Transverse colon (tissue), 4 donors: Measurements from ENCODE around the gene COL13A1. TPM values are rescaled to one million over a fixed set of nuclear protein-coding genes. Genes with fewer than 3 reads are reported as not detected.

ENCODE experiments used
- DNase-seq: peaks from one replicate; pipeline ENCODE4 v3.0.0-alpha.2; 2019
- H3K27ac ChIP-seq, 4 donors: fragments of 200-600 bp; sonication (generic); 2 replicates each; pipeline ENCODE4 v1.5.1; 2016 to 2018; ENCODE audit warnings: inconsistent platforms in 4 of 4
- H3K27me3 ChIP-seq: fragments of 200-600 bp; sonication (generic); 2 replicates; pipeline ENCODE4 v1.5.1; 2017; ENCODE audit warnings: inconsistent platforms
- H3K36me3 ChIP-seq, 4 donors: fragments of 200-600 bp; sonication (generic); 2 replicates each; pipeline ENCODE4 v1.5.1; 2017 to 2019; ENCODE audit warnings: inconsistent platforms in 4 of 4
- H3K4me1 ChIP-seq, 4 donors: fragments of 200-600 bp; sonication (generic); 2 replicates each; pipeline ENCODE4 v1.5.1; 2017 to 2020; ENCODE audit warnings: inconsistent platforms in 4 of 4
- H3K4me3 ChIP-seq, 4 donors: fragments of 200-600 bp; sonication (generic); 1 replicate in 1 of 4; 2 replicates in 3 of 4; pipeline versions ENCODE4 v1.5.1 to v1.6.1; 2017 to 2019; ENCODE audit warnings: inconsistent platforms in 4 of 4
- H3K9me3 ChIP-seq, 2 donors: fragments of 200-600 bp; sonication (generic); 2 replicates each; pipeline ENCODE4 v1.5.1; 2017 to 2019; ENCODE audit warnings: inconsistent platforms in 2 of 2
- CTCF ChIP-seq, 5 experiments: fragments of 200-600 bp in 3 of 5; fragments of 450-650 bp in 2 of 5; sonication (generic) in 3 of 5; IDR thresholded peaks; 1 replicate in 2 of 5; 2 replicates in 3 of 5; pipeline ENCODE4 v1.5.1; 2016 to 2017; ENCODE audit warnings: antibody characterized with exemption in 5 of 5, inconsistent platforms in 3 of 5, mild to moderate bottlenecking in 2 of 5, moderate library complexity in 1 of 5
- EP300 ChIP-seq: sonication (generic); formaldehyde crosslinking; IDR thresholded peaks from one replicate; pipeline ENCODE4 v1.6.1; 2017; ENCODE audit warnings: antibody characterized with exemption, low read depth
- POLR2A ChIP-seq: fragments of 450-650 bp; IDR thresholded peaks from one replicate; pipeline ENCODE4 v1.6.1; 2016; ENCODE audit warnings: antibody characterized with exemption, mild to moderate bottlenecking, moderate library complexity
- POLR2AphosphoS5 ChIP-seq, 3 donors: sonication (generic); formaldehyde crosslinking; IDR thresholded peaks; one replicate each; pipeline ENCODE4 v1.6.1; 2016; ENCODE audit warnings: antibody characterized with exemption in 3 of 3
- WGBS, 2 donors: methylation state at CpG; one replicate each; pipeline ENCODE4 v1.1.5; 2018; ENCODE audit warnings: low coverage in 1 of 2; 5-methylcytosine and 5-hydroxymethylcytosine counted together
- in situ Hi-C, 4 donors: fragments of 200-750 bp; cut with MboI; loops; one replicate each; pipeline versions ENCODE4 v1.15.0 to v1.15.1; 2017; ENCODE audit warnings: low sequenced_read_pairs in 3 of 4, low pct_ligation_motif_present in 1 of 4, low pct_unique_long_range_greater_than_20kb in 1 of 4
- intact Hi-C: fragments of 100-400 bp; cut with DNase I; formaldehyde crosslinking; loops from one replicate; pipeline ENCODE4 v1.15.1; 2023; ENCODE audit warnings: low total_unique reads
- total RNA-seq, 4 donors: library from RNA; depleted of rRNA; stranded (reverse); fragments of >200 nt; gene quantifications; one replicate each; pipeline ENCODE4 v1.1.0, GENCODE V29; 2016

COL13A1 gene
- total RNA-seq, 4 donors from 2014 or later, result 0.68 to 8.2 (median 2.1) TPM

GRCh38 chr10:69840773-69841172 lies 39.1 kb downstream of the COL13A1 start:
- Histone ChIP-seq H3K27ac (no peak overlapping the region), H3K4me1 (peaks cover under 1 to 23% (median 9%) of the 10 kb centered on the region in 4 donors), H3K4me3 (no peak overlapping the region), H3K27me3 (no peaks in the 10 kb centered on the region), H3K9me3 (no peaks in the 10 kb centered on the region), H3K36me3 (no peaks in the 10 kb centered on the region)
- in situ Hi-C loops, result no loop called here
- intact Hi-C loops, result no loop called here
- TF ChIP-seq EP300 (no peak), POLR2A (no peak), POLR2AphosphoS5 (IDR thresholded peaks at IDR 0.05) (no peak), CTCF (IDR thresholded peaks at IDR 0.05) (no peak)
- DNase-seq, result no peak
- WGBS, 2 donors, result 90% methylated on average over 9 of the region's 9 CpGs; no CpG with 5 or more reads in 1 of the 2 donors

DNA sequence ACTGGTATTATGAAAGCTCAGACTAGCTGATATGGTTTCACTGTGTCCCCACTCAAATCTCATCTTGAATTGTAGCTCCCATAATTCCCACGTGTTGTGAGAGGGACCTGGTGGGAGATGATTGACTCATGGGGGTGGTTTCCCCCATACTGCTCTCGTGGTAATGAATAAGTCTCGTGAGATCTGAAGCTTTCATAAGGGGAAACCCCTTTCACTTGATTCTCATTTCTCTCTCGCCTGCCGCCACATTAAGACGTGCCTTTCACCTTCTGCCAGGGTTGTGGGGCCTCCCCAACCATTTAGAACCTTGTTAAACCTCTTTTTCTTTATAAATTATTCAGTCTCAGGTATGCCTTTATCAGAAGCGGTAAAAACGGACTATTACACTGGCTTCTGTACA lies 40.3 kb downstream of the COL13A1 start:
- Histone ChIP-seq H3K9me3 (no peaks in the 10 kb centered on the region), H3K27ac (no peak overlapping the region), H3K36me3 (no peaks in the 10 kb centered on the region), H3K4me3 (no peak overlapping the region), H3K4me1 (peaks cover 7 to 36% (median 18%) of the 10 kb centered on the region in 4 donors), H3K27me3 (no peaks in the 10 kb centered on the region)
- in situ Hi-C loops (no loop called here), intact Hi-C loops (no loop called here)
- WGBS, 2 donors, result 62 to 68% methylated on average over 3 to 8 of the region's 8 CpGs
- TF ChIP-seq POLR2A, result no peak
- no peak for TF ChIP-seq CTCF (IDR thresholded peaks at IDR 0.05)
- TF ChIP-seq POLR2AphosphoS5 (IDR thresholded peaks at IDR 0.05), result no peak
- no peak for TF ChIP-seq EP300
- DNase-seq, result no peak

DNA sequence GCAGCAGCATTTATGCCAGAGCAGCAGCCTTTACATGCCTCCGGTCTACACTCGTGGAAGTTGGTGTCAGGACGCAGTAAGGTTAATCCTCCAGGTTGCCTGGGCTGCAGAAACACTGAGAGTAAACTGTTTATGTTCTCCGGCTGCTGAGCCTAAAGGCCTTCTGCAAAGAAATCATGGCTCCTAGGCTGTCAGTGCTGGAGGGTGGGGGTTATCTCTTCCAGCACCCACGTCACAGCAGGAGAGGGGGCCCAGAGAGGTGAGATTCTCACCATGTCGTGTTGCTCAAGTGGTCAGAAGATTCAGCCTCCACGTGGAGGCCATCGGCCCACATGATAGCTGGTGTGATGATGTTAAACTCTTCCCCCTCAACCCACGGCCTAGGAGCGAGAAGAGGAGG lies 41.2 kb downstream of the COL13A1 start:
- Histone ChIP-seq H3K9me3 (no peaks in the 10 kb centered on the region), H3K36me3 (no peaks in the 10 kb centered on the region), H3K27me3 (no peaks in the 10 kb centered on the region), H3K4me1 (peaks cover 13 to 44% (median 18%) of the 10 kb centered on the region in 4 donors), H3K4me3 (no peak overlapping the region), H3K27ac (peak overlapping the region in 1 of 4 donors; percentile 12)
- intact Hi-C loops, result no loop called here
- in situ Hi-C loops, result no loop called here
- WGBS, 2 donors, result 67 to 80% methylated on average over 1 to 9 of the region's 10 CpGs
- DNase-seq, result no peak
- TF ChIP-seq EP300 (no peak), CTCF (IDR thresholded peaks at IDR 0.05) (no peak), POLR2AphosphoS5 (IDR thresholded peaks at IDR 0.05) (no peak), POLR2A (no peak)

DNA sequence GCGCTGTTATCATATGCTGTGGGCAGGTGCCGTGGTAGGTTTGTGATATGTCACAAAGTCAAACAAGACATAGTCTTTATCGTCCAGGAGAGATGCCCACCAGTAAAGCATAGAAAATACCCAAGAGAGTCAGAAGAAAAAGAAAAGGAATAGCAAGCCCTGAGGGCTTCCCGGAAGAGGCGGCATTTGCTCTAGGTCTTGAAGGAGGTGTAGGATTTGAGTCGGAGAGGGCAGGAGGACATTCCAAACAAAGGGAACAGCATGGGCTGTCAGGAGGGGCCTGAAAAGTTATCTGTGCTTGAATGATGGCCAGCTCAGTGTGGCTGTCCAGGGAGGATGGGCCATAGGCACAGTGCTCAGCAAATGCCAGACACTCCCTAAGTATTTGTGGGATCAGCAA lies 42.2 kb downstream of the COL13A1 start:
- DNase-seq, result no peak
- in situ Hi-C loops (no loop called here), intact Hi-C loops (no loop called here)
- 93 to 96% methylated on average over 6 of the region's 6 CpGs for WGBS, 2 donors
- TF ChIP-seq EP300, result no peak
- TF ChIP-seq CTCF (IDR thresholded peaks at IDR 0.05), result no peak
- TF ChIP-seq POLR2AphosphoS5 (IDR thresholded peaks at IDR 0.05), result no peak
- TF ChIP-seq POLR2A, result no peak
- no peak overlapping the region for H3K4me3 ChIP-seq
- no peaks in the 10 kb centered on the region for H3K27me3 ChIP-seq
- no peak overlapping the region for H3K27ac ChIP-seq
- H3K36me3 ChIP-seq, result no peaks in the 10 kb centered on the region
- H3K9me3 ChIP-seq, result no peaks in the 10 kb centered on the region
- peaks cover 15 to 47% (median 18%) of the 10 kb centered on the region in 4 donors for H3K4me1 ChIP-seq
